Measurements from ENCODE around the gene DIPK1B.
"Not testable (repeated sequence)": the region's sequence is repeated elsewhere in the genome, so short reads cannot be mapped to it uniquely, and the experiment has no call there.

Gene DIPK1B

GRCh38 chr9:136755302-136756133, 43.1 kb downstream of the DIPK1B start:
- DNase-seq: not testable (repeated sequence)

DNA sequence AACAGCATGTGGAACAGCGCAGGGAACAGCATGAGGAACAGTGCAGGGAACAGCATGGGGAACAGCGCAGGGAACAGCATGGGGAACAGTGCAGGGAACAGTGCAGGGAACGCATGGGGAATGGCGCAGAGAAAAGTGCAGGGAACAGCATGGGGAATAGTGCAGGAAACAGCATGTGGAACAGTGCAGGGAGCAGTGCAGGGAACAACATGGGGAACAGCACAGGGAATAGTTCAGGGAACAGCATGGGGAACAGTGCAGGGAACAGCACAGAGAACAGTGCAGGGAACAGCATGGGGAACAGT, 43.7 kb downstream of the DIPK1B start:
- no peak for DNase-seq

DNA sequence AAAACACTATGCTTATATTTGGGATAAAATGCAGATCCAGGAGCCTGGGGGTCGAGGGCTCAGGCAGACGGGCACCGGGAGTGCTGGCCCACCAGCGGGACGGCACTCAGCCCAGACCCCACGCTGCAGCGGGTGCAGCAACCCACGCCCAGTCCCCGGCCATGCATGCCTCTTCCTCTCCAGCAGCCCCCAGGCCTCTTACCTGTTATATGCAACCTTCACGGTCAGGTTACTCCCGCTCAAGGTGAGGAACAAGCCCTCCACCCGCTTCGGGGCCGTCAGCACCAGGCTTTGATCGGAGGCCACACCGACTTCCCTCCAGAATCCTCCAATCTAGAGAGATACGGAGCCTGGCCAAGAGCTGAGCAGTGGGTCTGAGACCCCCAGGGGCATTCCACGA, 44.5 kb downstream of the DIPK1B start:
- no peak for DNase-seq

- DNase-seq: no peak
Observed at GRCh38 chr9:136757328-136757727, 45.0 kb downstream of the DIPK1B start.

GRCh38 chr9:136757751-136758140, 45.4 kb downstream of the DIPK1B start:
- DNase-seq: no peak

- no peak for DNase-seq
Observed at GRCh38 chr9:136759001-136759400, 46.6 kb downstream of the DIPK1B start.

DNA sequence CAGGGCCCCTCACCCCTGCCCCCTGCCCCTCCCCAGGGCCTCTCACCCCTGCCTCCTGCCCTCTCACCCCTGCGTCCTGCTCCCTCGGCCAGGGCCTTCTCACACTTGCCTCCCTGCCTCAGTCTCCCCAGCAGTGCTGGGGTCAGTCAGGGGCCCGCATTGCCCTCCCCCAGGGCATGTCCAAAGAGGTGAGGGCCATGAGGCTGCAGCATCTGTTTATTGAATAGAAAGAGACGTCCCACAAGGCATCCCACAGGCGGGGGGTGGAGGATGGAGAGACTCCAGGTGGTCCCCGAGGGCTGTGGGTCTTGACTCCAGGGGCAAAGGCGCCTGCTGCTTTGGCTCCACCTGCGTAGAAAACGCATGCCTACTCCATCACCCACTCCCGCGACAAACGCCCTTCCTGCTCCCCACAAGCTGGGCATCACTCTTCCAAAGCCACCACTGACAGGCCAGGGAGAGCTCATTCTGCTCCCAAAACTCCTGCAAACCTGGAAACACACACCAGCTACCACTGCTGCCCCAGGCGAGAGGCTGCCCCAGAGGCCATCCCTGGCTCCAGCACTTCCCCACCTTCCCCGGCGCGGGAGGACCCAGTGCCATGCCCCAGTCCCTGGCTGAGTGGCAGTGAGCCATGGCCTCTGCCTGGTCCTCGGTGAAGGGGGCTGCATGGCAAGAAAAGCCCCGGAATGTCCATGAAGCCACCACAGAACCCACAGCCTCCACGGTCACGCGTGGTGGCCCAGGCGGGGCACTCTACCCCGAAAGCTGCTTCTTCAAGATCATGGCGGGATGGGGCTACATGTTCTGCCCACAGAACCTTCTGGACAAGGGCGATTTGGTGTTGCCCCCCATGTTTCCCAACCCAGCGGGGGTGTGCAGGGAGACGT, 47.3 kb downstream of the DIPK1B start:
- DNase-seq: no peak

- DNase-seq: no peak
Observed at GRCh38 chr9:136760424-136760823, 48.1 kb downstream of the DIPK1B start.

DNA sequence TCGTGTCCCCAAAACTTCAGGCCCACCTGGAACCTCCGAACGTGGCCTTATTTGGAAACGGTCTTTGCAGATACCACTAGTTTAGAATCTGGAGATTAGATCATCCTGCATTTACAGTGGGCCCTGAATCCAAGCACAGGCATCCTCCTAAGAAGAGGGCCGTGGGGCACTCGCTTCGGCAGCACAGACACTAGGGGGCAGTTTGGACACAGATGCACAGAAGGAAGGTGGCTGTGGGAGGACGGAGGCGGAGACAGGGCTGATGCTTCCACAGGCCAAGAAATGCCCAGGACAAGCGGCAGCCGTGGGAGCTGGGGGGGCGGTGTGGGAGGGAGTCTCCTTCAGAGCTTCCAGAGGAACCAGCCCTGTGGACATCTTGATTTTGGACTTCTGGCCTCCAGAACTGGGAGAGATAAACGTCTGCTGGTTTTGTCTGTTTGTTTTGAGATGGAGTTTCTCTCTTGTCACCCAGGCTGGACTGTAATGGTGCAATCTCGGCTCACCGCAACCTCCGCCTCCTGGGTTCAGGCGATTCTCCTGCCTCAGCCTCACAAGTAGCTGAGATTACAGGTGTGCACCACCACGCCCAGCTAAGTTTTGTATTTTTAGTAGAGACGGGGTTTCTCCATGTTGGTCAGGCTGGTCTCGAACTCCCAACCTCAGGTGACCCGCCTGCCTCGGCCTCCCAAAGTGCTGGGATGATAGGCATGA, 48.6 kb downstream of the DIPK1B start:
- DNase-seq: peak; percentile 52

GRCh38 chr9:136761545-136761981, 49.2 kb downstream of the DIPK1B start:
- no peak for DNase-seq

DNA sequence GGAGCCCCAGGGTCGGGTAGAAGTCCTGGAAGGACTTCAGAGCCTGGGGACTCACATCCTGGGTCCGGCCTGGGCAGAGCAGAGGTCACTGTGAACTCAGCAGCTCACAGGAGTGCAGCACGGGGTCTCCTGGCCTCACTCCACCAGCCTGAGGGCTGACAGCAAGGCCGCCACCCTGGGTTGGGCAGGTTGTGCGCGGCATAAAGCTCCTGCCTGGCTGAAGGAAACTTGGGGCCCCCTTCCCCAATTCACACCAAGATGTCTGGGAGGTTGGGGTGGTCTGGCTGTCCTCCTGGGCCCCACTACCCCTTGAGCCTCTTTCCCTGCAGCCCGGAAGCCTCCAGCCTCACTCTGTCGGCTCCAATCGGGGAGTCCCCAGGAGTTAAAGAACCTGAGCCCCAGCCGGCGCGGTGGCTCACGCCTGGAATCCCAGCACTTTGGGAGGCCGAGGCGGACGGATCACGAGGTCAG, 49.9 kb downstream of the DIPK1B start:
- no peak for DNase-seq

DNA sequence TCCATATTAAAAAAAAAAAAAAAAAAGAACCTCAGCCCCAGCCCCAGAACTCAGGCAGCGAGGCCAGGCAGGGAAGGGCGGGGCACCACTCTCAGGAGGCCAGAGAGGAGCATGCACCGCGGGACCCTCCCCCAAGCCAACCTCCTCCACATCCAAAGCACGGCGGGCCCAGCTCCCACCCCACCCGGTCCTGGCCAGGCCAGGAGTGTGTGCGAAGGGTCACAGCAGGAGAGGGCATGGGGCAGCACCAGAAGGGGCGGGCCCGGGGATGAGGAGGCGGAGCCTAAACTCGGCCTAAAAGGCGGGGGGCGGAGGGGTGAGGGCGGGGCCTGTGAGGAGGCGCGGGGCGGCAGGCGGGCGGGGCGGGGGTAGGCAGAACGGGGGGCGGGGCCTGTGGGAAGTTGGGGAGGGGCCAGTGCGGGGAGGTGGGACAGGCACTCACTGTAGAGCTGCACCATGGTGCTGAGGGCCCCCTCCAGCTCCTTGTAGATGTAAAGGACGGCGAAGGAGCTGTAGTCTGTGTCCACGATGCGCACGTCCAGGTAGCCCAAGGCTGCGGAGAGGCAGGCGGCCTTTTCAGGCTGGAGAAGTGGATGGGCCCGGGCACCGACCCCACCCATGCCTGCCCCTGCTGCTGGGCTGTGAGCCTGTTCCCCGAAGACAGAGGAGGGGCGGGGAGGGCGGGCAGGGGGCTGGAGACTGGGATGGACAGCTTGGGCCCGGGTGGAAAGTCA, 50.7 kb downstream of the DIPK1B start:
- peak; percentile 70 for DNase-seq

- no peak for DNase-seq
Observed at GRCh38 chr9:136763649-136764035, 51.3 kb downstream of the DIPK1B start.

- DNase-seq: no peak
Observed at GRCh38 chr9:136764301-136764891, 52.0 kb downstream of the DIPK1B start, which contains the start of gene LCN15. Gene LCN15, minus strand, starts transcription at chr9:136764518. Its CDS starts 30 bp downstream, at chr9:136764488.

DNA sequence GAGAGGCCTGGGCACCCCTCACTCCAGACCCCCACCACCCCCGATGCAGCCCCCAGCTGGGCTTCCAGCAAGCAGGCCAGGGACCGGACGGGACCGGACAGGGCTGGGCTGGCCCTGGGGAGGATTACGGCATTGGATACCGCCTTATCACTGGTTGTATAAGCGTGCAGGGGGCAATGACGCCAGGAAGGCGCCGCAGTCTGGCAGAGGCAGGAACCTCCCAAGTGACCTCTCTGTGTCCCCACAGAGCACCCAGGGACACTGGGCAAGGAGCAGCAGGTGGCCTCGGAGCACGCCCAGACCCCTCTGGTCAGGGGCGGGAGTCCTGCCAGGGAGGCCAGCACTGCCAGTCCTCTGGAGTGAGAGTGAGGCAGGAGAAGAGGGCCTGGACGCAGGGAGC, 52.7 kb downstream of the DIPK1B start:
- no peak for DNase-seq

- not testable (repeated sequence) for DNase-seq
Observed at GRCh38 chr9:136765745-136766409, 53.5 kb downstream of the DIPK1B start.

DNA sequence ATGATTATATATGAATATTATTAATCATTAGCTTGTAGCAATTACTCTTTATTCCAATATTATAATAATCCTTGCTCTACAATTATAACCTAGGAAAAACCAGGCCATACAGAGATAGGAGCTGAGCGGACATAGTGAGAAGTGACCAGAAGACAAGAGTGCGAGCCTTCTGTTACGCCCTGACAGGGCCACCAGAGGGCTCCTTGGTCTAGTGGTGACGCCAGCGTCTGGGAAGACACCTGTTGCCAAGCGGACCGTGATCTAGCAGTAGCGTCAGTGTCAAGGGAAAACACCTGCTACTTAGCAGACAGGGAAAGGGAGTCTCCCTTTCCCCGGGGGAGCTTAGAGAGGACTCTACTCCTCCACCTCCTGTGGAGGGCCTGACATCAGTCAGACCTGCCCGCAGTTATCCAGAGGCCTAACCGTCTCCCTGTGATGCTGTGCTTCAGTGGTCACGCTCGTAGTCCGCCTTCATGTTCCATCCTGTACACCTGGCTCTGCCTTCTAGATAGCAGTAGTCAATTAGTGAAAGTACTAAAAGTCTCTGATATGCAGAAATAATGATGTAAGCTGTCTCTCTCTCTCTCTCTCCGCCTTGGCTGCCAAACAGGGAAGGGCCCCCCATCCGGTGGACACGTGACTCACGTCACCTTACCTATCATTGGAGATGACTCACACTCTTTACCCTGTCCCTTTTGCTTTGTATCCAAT, 54.2 kb downstream of the DIPK1B start:
- DNase-seq: peak; percentile 55

DNA sequence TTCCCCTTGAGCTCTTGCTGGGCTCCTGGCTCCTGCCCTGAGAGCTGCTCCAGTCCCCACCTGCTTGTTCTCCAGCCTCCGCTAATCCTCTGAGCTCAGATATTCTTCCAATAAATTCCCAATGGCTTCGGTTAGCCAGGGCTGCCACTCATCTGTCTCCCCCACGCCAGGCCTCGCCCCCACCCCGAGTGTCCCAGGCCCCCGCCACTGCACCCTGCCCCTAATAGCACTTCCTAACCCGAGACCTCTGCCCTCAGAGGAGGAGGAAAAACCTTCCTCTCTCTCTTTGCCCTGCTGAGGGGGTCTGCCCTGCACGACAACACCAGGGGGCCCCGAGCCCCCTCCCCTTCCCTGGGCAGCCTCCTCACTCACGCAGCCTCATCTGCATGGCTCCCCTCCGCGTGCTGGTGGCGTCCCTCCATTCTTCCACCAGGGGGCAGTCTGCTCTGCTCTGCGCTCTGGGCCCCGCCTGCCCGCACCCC, 57.4 kb downstream of the DIPK1B start:
- peak; percentile 66 for DNase-seq

GRCh38 chr9:136771907-136772415, 59.6 kb downstream of the DIPK1B start:
- DNase-seq: no peak

DNA sequence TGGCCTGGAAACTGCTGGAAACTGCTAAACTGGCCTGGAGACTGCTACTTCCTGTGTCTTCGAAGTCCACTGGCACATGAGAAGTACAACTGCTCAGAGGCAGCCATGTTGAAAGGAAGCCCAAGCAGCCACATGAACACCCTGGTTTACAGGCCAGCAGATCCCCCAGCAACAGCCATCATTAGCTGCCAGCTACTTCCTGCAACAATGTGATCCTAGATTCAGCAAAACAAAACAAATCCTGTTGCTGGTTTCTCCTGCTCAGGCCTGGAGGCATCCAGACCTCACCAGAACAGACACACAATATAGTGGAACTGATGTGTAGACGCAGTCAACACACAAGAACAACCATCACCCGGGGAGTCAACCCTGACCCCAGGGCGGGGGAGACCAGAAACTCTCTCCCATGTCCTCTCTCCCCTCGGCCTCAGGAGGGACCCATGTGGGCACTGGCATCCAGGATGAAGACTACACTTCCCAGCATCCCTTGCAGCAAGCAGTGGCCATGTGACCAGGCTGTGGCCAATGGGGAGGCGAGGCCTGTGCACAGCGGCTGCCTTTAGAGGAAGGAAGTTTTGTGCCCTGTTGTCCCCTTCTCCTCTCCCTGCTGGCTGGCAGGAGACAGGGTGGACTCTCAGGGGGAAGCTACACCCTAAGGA, 61.1 kb downstream of the DIPK1B start:
- peak; percentile 47 for DNase-seq
